ENCODE measurements around the gene AP1M2. TPM values are rescaled to one million over a fixed set of nuclear protein-coding genes. Genes with fewer than 3 reads are reported as not detected.
A peak's percentile ranks its signal among the peaks of the same experiment; 100 is the strongest.

AP1M2 gene
- total RNA-seq, 6 donors from 2014 or later: 35.1 to 63.1 (median 45.7) TPM

DNA sequence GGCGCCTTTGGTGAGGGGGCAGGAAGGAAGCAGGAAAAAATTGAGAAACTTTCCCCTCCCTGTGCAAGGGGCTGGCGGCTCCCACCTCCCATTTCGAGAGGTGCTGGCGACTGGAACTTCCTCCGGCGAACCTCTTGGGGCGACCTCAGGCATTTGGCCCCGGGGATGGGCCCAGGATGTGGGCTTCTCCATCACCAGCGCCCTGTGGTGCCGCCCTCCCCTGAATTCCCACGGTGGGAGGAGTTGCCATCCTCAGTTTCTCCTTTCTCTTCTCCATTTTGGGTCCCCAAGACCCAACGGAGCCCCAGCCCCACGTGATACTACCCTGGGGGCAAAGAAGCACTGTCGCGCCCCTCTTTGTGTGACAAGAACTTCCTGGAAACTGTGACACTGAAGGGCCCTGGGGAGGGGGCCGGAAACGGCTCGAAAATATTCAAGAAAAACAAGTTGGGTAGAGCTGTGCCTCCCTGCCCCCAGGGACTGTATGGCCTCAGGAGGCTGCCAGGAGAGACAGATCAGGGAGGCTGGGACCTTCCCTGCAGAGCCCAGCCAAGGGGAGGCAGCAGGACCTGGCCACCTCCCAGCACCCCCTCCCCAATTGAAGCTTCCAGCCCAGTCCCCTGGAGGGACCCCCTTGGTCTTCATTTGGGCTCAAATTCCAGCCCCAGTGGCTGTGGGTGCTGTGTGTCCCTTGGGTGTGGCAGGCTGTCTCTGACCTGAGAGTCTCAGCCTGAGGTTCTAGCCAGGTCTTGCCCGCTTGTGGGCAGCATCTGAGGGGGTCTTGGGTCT lies 16.2 kb upstream of the AP1M2 start:
- H3K9me3 ChIP-seq: no peaks in the 10 kb centered on the region
- H3K27ac ChIP-seq: peak overlapping the region; percentile 90 to 98 (median 95)
- 3 to 6% methylated on average over 17 to 18 of the region's 19 CpGs for WGBS, 2 donors
- H3K4me3 ChIP-seq: peak overlapping the region; percentile 72 to 99 (median 98)
- no peaks in the 10 kb centered on the region for H3K36me3 ChIP-seq
- TF ChIP-seq EP300 (IDR thresholded peaks at IDR 0.05) (peak in 1 of 4 donors; percentile 31), CTCF (IDR thresholded peaks at IDR 0.05) (peak in 1 of 6 experiments; percentile 11), POLR2A (IDR thresholded peaks at IDR 0.05) (peak in 1 of 4 donors; percentile 49), POLR2AphosphoS5 (IDR thresholded peaks at IDR 0.05) (peak in 1 of 2 donors; percentile 50)
- DNase-seq: peak; percentile 58 to 63
- no peaks in the 10 kb centered on the region for H3K27me3 ChIP-seq
- ATAC-seq (ENCODE audit: low FRiP score in 2 of 2): peak; percentile 48 to 64
- H3K4me1 ChIP-seq: peaks cover 30 to 46% (median 43%) of the 10 kb centered on the region in 4 donors

DNA sequence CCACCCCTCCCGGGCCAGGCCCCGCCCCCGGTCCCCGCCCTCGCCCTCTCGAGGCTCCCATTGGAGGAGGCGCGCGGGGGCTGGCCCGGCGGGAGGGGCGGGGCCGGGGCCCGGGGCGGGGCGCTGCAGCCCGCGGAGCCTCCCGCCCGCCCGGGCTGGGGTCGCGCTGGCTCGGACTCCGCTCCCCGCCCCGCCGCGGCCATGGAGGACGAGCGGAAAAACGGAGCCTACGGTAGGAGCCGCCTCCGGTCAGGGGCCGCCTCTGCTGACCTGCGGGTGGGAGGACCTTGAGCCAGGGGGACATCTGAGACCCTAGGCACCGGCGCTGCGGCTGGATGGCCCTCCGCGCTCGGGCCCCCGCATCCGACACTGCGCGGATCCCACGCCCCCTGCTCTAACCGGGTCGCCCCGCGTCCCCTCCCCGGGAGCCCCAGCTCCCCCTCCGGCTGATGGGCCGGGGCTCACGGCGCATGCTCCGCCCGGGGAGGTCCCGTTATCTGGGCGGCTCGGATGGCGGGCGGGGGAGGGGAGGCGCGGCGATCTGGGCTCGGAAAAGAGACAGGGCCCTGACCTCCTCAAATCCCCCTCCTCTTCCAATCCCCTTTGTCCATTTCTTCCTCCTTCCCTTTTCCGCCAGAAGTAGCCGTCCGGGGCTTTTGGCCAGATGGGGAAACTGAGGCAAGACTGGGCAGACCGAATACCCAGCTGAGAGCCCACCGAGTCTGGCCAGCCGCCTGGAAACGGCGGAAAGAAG lies 15.4 kb upstream of the AP1M2 start:
- peak; percentile 88 to 98 for DNase-seq
- Histone ChIP-seq H3K27me3 (no peaks in the 10 kb centered on the region), H3K36me3 (no peaks in the 10 kb centered on the region), H3K4me1 (peaks cover 30 to 46% (median 43%) of the 10 kb centered on the region in 4 donors), H3K9me3 (no peaks in the 10 kb centered on the region), H3K27ac (peak overlapping the region; percentile 90 to 98 (median 95)), H3K4me3 (peak overlapping the region; percentile 72 to 99 (median 98))
- ATAC-seq (ENCODE audit: low FRiP score in 2 of 2): peak; percentile 94 to 98
- WGBS, 2 donors: 0 to 1% methylated on average over 17 to 60 of the region's 76 CpGs
- peak in 1 of 6 experiments; percentile 15 for TF ChIP-seq CTCF (IDR thresholded peaks at IDR 0.05)
- no peak for TF ChIP-seq EP300 (IDR thresholded peaks at IDR 0.05)
- TF ChIP-seq POLR2AphosphoS5 (IDR thresholded peaks at IDR 0.05): peak; percentile 48 to 73
- peak in 3 of 4 donors; percentile 31 to 70 (median 70) for TF ChIP-seq POLR2A (IDR thresholded peaks at IDR 0.05)

DNA sequence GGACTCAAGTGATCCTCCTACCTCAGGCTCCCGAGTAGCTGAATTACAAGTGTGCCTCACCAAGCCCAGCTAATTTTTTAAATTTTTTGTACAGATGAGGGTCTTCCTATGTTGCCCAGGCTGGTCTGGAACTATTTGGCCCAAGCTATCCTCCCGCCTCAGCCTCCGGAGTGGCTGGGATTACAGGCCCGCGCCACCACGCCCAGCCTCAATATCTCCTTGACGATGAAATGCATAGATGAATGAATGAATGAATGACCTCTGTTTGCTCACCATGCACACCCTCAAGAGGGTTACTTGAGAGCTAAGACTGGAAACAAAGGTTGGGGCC lies 14.9 kb upstream of the AP1M2 start:
- Histone ChIP-seq H3K4me3 (peak overlapping the region in 3 of 4 donors; percentile 72 to 99 (median 99)), H3K36me3 (no peaks in the 10 kb centered on the region), H3K27me3 (no peaks in the 10 kb centered on the region), H3K27ac (peak overlapping the region in 1 of 4 donors; percentile 95), H3K9me3 (no peaks in the 10 kb centered on the region), H3K4me1 (peaks cover 28 to 52% (median 44%) of the 10 kb centered on the region in 4 donors)
- ATAC-seq (ENCODE audit: low FRiP score in 2 of 2) (no peak), DNase-seq (no peak)
- 18 to 25% methylated on average over 7 of the region's 7 CpGs for WGBS, 2 donors
- TF ChIP-seq POLR2A (IDR thresholded peaks at IDR 0.05): no peak
- TF ChIP-seq CTCF (IDR thresholded peaks at IDR 0.05): no peak
- TF ChIP-seq POLR2AphosphoS5 (IDR thresholded peaks at IDR 0.05): no peak
- no peak for TF ChIP-seq EP300 (IDR thresholded peaks at IDR 0.05)

DNA sequence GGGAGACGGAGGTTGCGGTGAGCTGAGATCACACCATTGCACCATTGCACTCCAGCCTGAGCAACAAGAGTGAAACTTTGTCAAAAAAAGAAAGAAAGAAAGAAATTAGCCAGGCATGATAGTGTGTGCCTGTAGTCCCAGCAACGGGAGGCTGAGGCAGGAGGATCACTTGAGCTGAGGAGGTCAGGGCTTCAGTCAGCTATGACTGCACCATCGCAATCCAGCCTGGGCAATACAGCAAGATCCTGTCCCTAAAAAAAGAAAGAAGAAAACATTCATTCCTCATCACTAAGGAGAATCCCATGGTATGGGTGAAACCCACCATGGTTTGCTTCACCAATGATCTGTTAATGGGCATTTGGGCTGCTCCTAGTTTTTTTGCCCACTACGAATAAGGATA lies 13.0 kb upstream of the AP1M2 start:
- TF ChIP-seq POLR2A (IDR thresholded peaks at IDR 0.05) (no peak), EP300 (IDR thresholded peaks at IDR 0.05) (no peak), CTCF (IDR thresholded peaks at IDR 0.05) (no peak), POLR2AphosphoS5 (IDR thresholded peaks at IDR 0.05) (no peak)
- no peak overlapping the region for H3K4me3 ChIP-seq
- no peaks in the 10 kb centered on the region for H3K9me3 ChIP-seq
- no peak for ATAC-seq (ENCODE audit: low FRiP score in 2 of 2)
- WGBS, 2 donors: 97 to 99% methylated on average over 5 of the region's 5 CpGs
- H3K27ac ChIP-seq: no peak overlapping the region
- H3K36me3 ChIP-seq: no peaks in the 10 kb centered on the region
- DNase-seq: no peak
- H3K4me1 ChIP-seq: peaks cover 16 to 56% (median 37%) of the 10 kb centered on the region in 4 donors
- H3K27me3 ChIP-seq: no peaks in the 10 kb centered on the region
